ENCODE results near the gene NELFA. TPM values are rescaled to one million over a fixed set of nuclear protein-coding genes. Genes with fewer than 3 reads are reported as not detected.
"Not testable (repeated sequence)": the region's sequence is repeated elsewhere in the genome, so short reads cannot be mapped to it uniquely, and the experiment has no call there.

The NELFA gene
- total RNA-seq, 1 donor from 2014 or later = 39.6 TPM

DNA sequence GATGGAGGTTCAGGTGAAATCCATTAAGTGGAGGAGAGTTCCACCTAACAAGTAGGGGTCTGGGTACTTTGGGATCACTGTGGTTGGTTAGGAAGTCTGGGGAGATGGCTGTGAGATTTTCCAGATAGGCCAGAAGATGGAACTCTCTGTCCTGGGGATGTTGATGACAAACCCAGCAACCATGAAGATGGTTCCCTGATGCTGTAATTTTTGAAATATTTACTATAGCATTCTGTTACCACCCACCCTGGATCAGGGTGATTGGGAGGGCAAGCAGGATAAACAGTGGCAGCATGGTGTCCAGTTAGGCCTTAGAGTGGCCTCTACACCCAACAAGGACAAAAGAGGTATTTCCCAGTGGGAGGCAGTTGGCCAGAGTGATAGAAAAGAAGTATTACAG is 15.9 kb upstream of the NELFA start:
- H3K4me3 Mint-ChIP-seq (ENCODE audit: unreplicated experiment) = no peak overlapping the region
- H3K27me3 Mint-ChIP-seq (ENCODE audit: unreplicated experiment) = peaks cover 9% of the 10 kb centered on the region
- TF ChIP-seq CTCF (IDR thresholded peaks at IDR 0.05; ENCODE audit: partially characterized antibody, unreplicated experiment) = no peak
- peaks cover 13% of the 10 kb centered on the region for H3K36me3 Mint-ChIP-seq (ENCODE audit: unreplicated experiment)
- DNase-seq = no peak
- peaks cover 7% of the 10 kb centered on the region for H3K9me3 Mint-ChIP-seq (ENCODE audit: unreplicated experiment)
- H3K4me1 Mint-ChIP-seq (ENCODE audit: low read depth, unreplicated experiment) = no peaks in the 10 kb centered on the region
- no peak overlapping the region for H3K27ac Mint-ChIP-seq (ENCODE audit: unreplicated experiment)

GRCh38 chr4:2021358-2022018 is 12.7 kb upstream of the NELFA start:
- H3K27ac Mint-ChIP-seq (ENCODE audit: unreplicated experiment); H3K27me3 Mint-ChIP-seq (ENCODE audit: unreplicated experiment); H3K9me3 Mint-ChIP-seq (ENCODE audit: unreplicated experiment); H3K36me3 Mint-ChIP-seq (ENCODE audit: unreplicated experiment); DNase-seq; H3K4me1 Mint-ChIP-seq (ENCODE audit: low read depth, unreplicated experiment): not testable (repeated sequence)
- H3K4me3 Mint-ChIP-seq (ENCODE audit: unreplicated experiment) = peak overlapping the region; percentile 18

DNA sequence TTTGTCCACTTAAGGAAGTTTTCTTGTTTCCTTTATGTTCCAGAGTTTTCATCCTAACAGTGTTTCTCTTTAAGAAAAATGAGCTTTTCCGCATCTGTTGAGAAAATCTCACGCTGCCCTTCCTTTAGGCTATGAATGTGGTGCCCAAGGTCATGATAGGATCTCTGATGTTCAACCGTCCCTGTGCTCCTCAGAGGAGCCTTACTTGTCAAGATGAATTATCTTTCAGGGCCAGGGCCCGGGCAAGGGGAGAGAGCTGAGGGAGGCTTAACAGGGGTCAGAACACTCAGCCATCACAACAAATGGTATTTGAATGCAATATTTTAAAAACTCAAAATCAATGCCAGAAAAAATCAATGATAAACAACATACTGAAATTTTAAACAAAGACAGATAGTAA is 6.2 kb upstream of the NELFA start:
- Mint-ChIP-seq H3K27me3 (ENCODE audit: unreplicated experiment) (peaks cover 2% of the 10 kb centered on the region), H3K4me3 (ENCODE audit: unreplicated experiment) (no peak overlapping the region), H3K9me3 (ENCODE audit: unreplicated experiment) (no peaks in the 10 kb centered on the region), H3K4me1 (ENCODE audit: low read depth, unreplicated experiment) (no peaks in the 10 kb centered on the region), H3K27ac (ENCODE audit: unreplicated experiment) (no peak overlapping the region), H3K36me3 (ENCODE audit: unreplicated experiment) (no peaks in the 10 kb centered on the region)
- no peak for DNase-seq
- TF ChIP-seq CTCF (IDR thresholded peaks at IDR 0.05; ENCODE audit: partially characterized antibody, unreplicated experiment) = no peak

DNA sequence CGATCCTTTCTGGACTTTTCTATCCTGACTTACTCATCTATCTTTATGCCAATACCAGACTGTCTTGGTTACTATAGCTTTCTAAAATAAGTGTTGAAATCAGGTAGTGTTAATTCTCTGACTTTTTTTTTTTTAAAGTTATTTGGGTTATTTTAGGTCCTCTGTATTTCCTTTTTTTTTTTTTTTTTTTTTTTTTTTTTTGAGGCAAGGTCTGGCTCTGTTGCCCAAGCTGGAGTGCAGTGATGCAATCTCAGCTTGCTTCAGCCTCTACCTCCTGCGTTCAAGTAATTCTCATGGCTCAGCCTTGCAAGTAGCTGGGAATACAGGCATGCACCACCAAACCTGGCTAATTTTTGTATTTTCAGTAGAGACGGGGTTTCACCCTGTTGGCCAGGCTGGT is 2.8 kb upstream of the NELFA start:
- H3K27me3 Mint-ChIP-seq (ENCODE audit: unreplicated experiment) = peaks cover 5% of the 10 kb centered on the region
- H3K27ac Mint-ChIP-seq (ENCODE audit: unreplicated experiment) = no peak overlapping the region
- peaks cover 5% of the 10 kb centered on the region for H3K4me1 Mint-ChIP-seq (ENCODE audit: low read depth, unreplicated experiment)
- H3K36me3 Mint-ChIP-seq (ENCODE audit: unreplicated experiment) = no peaks in the 10 kb centered on the region
- no peak for TF ChIP-seq CTCF (IDR thresholded peaks at IDR 0.05; ENCODE audit: partially characterized antibody, unreplicated experiment)
- DNase-seq = no peak
- peaks cover 6% of the 10 kb centered on the region for H3K9me3 Mint-ChIP-seq (ENCODE audit: unreplicated experiment)
- no peak overlapping the region for H3K4me3 Mint-ChIP-seq (ENCODE audit: unreplicated experiment)

- H3K4me3 Mint-ChIP-seq (ENCODE audit: unreplicated experiment) = peak overlapping the region; percentile 82
- H3K27me3 Mint-ChIP-seq (ENCODE audit: unreplicated experiment) = peaks cover 5% of the 10 kb centered on the region
- no peak for TF ChIP-seq CTCF (IDR thresholded peaks at IDR 0.05; ENCODE audit: partially characterized antibody, unreplicated experiment)
These were observed 968 bp upstream of the NELFA start for GRCh38 chr4:2009651-2010233.

More at GRCh38 chr4:2009651-2010233, 968 bp upstream of the NELFA start:
- Mint-ChIP-seq H3K9me3 (ENCODE audit: unreplicated experiment) (peaks cover 6% of the 10 kb centered on the region), H3K27ac (ENCODE audit: unreplicated experiment) (peak overlapping the region; percentile 82), H3K4me1 (ENCODE audit: low read depth, unreplicated experiment) (peaks cover 5% of the 10 kb centered on the region), H3K36me3 (ENCODE audit: unreplicated experiment) (no peaks in the 10 kb centered on the region)
- DNase-seq = peak; percentile 78

Data from glutamatergic neuron (in vitro differentiated cells).